ENCODE measurements around the gene STK32C. TPM values are rescaled to one million over a fixed set of nuclear protein-coding genes. Genes with fewer than 3 reads are reported as not detected.
A peak's percentile ranks its signal among the peaks of the same experiment; 100 is the strongest.

Gene STK32C
- total RNA-seq, 1 donor from 2014 or later = 13.6 TPM

DNA sequence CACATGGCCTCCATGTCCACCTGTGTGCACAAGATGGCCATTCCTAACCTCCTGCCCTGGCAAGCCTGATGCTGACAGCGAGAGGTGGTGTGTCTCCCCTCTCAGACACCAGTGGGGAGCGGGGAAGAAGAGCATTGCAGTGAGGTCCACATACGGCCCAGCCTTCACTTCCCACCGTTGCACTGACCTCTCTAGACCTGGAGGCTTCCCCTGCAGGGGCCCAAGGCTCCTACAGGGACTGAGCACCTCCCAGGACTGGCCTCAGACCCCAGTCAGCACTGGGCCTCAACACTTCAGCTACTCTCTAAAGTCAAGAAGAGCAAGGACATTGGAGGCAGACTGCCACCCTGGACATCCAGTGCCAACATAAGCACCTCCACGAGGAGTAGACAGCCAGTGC is 15.9 kb downstream of the STK32C start:
- no peaks in the 10 kb centered on the region for H3K79me2 ChIP-seq (ENCODE audit: insufficient read depth, low read length)
- no peaks in the 10 kb centered on the region for H3K9me3 ChIP-seq (ENCODE audit: insufficient read depth, low read depth, low read length)
- H3K27me3 ChIP-seq (ENCODE audit: insufficient read depth, low read length) = peaks cover 6% of the 10 kb centered on the region
- peaks cover 2% of the 10 kb centered on the region for H3K4me1 Mint-ChIP-seq (ENCODE audit: low read depth, unreplicated experiment)
- no peaks in the 10 kb centered on the region for H3K4me1 ChIP-seq (ENCODE audit: insufficient read depth, low read length)
- H3K4me2 ChIP-seq (ENCODE audit: low read length) = no peak overlapping the region
- peaks cover 14% of the 10 kb centered on the region for H4K20me1 ChIP-seq (ENCODE audit: insufficient read depth, low read length)
- no peaks in the 10 kb centered on the region for H3K36me3 ChIP-seq (ENCODE audit: insufficient read depth, low read length)
- H3K4me3 Mint-ChIP-seq (ENCODE audit: unreplicated experiment) = no peak overlapping the region
- peaks cover 26% of the 10 kb centered on the region for H3K27me3 Mint-ChIP-seq (ENCODE audit: low read depth, unreplicated experiment)
- H3K27ac ChIP-seq (ENCODE audit: low read depth, low read length) = no peak overlapping the region
- H3K9ac ChIP-seq (ENCODE audit: low read length) = no peak overlapping the region
- no peak overlapping the region for H3K4me3 ChIP-seq (ENCODE audit: insufficient read depth, low read depth, low read length)
- H2AFZ ChIP-seq (ENCODE audit: low read depth, low read length) = no peak overlapping the region
- FAIRE-seq (no peak), DNase-seq (ENCODE audit: low read depth) (no peak)
- H3K36me3 Mint-ChIP-seq (ENCODE audit: low read depth, unreplicated experiment) = peaks cover 5% of the 10 kb centered on the region
- no peak for TF ChIP-seq EZH2 (IDR thresholded peaks at IDR 0.05; ENCODE audit: insufficient read depth, low read length)
- no peak for TF ChIP-seq CTCF (IDR thresholded peaks at IDR 0.05; ENCODE audit: insufficient read depth, low read depth, low read length)
- peaks cover 4% of the 10 kb centered on the region for H3K9me3 Mint-ChIP-seq (ENCODE audit: unreplicated experiment)
- H3K27ac Mint-ChIP-seq (ENCODE audit: unreplicated experiment) = no peak overlapping the region

GRCh38 chr10:132290631-132291030 is 17.1 kb downstream of the STK32C start:
- DNase-seq (ENCODE audit: low read depth) = no peak
- no peak for TF ChIP-seq EZH2 (IDR thresholded peaks at IDR 0.05; ENCODE audit: insufficient read depth, low read length)
- Histone ChIP-seq H3K27ac (ENCODE audit: low read depth, low read length) (no peak overlapping the region), H3K4me2 (ENCODE audit: low read length) (no peak overlapping the region), H4K20me1 (ENCODE audit: insufficient read depth, low read length) (peaks cover 14% of the 10 kb centered on the region), H3K4me3 (ENCODE audit: insufficient read depth, low read depth, low read length) (no peak overlapping the region), H3K79me2 (ENCODE audit: insufficient read depth, low read length) (no peaks in the 10 kb centered on the region), H3K36me3 (ENCODE audit: insufficient read depth, low read length) (no peaks in the 10 kb centered on the region), H3K27me3 (ENCODE audit: insufficient read depth, low read length) (peaks cover 6% of the 10 kb centered on the region), H2AFZ (ENCODE audit: low read depth, low read length) (no peak overlapping the region), H3K9ac (ENCODE audit: low read length) (no peak overlapping the region), H3K4me1 (ENCODE audit: insufficient read depth, low read length) (no peaks in the 10 kb centered on the region), H3K9me3 (ENCODE audit: insufficient read depth, low read depth, low read length) (no peaks in the 10 kb centered on the region)
- peaks cover 5% of the 10 kb centered on the region for H3K36me3 Mint-ChIP-seq (ENCODE audit: low read depth, unreplicated experiment)
- no peak overlapping the region for H3K27ac Mint-ChIP-seq (ENCODE audit: unreplicated experiment)
- FAIRE-seq = no peak
- H3K4me3 Mint-ChIP-seq (ENCODE audit: unreplicated experiment) = no peak overlapping the region
- peaks cover 4% of the 10 kb centered on the region for H3K9me3 Mint-ChIP-seq (ENCODE audit: unreplicated experiment)
- peaks cover 2% of the 10 kb centered on the region for H3K4me1 Mint-ChIP-seq (ENCODE audit: low read depth, unreplicated experiment)
- peaks cover 27% of the 10 kb centered on the region for H3K27me3 Mint-ChIP-seq (ENCODE audit: low read depth, unreplicated experiment)

DNA sequence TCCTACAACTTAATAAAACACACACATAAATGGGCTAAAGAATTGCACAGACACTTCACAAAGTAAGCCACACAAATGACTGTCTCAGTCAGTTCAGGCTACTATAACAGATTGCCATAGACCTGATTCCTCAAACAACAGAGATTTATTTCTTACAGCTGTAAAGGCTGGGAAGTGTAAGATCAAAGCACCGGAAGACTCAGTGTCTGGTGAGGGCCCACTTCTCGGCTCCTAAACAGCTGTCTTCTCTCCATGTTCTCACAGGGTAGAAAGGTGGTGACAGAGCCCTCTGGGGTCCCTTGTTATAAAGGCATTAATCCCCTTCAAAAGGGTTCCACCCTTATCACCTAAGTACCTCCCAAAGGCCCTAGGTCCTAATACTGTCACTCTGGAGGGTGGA is 18.3 kb downstream of the STK32C start:
- Mint-ChIP-seq H3K4me1 (ENCODE audit: low read depth, unreplicated experiment) (peaks cover 2% of the 10 kb centered on the region), H3K9me3 (ENCODE audit: unreplicated experiment) (no peaks in the 10 kb centered on the region), H3K36me3 (ENCODE audit: low read depth, unreplicated experiment) (peaks cover 2% of the 10 kb centered on the region), H3K4me3 (ENCODE audit: unreplicated experiment) (no peak overlapping the region), H3K27ac (ENCODE audit: unreplicated experiment) (peak overlapping the region; percentile 59), H3K27me3 (ENCODE audit: low read depth, unreplicated experiment) (peaks cover 34% of the 10 kb centered on the region)
- Histone ChIP-seq H3K4me1 (ENCODE audit: insufficient read depth, low read length) (no peaks in the 10 kb centered on the region), H3K4me3 (ENCODE audit: insufficient read depth, low read depth, low read length) (no peak overlapping the region), H3K9me3 (ENCODE audit: insufficient read depth, low read depth, low read length) (no peaks in the 10 kb centered on the region), H3K27me3 (ENCODE audit: insufficient read depth, low read length) (peaks cover 8% of the 10 kb centered on the region), H3K79me2 (ENCODE audit: insufficient read depth, low read length) (no peaks in the 10 kb centered on the region), H3K27ac (ENCODE audit: low read depth, low read length) (no peak overlapping the region), H3K4me2 (ENCODE audit: low read length) (no peak overlapping the region), H2AFZ (ENCODE audit: low read depth, low read length) (no peak overlapping the region), H3K36me3 (ENCODE audit: insufficient read depth, low read length) (no peaks in the 10 kb centered on the region), H4K20me1 (ENCODE audit: insufficient read depth, low read length) (peaks cover 14% of the 10 kb centered on the region), H3K9ac (ENCODE audit: low read length) (no peak overlapping the region)
- TF ChIP-seq EZH2 (IDR thresholded peaks at IDR 0.05; ENCODE audit: insufficient read depth, low read length) (no peak), CTCF (IDR thresholded peaks at IDR 0.05; ENCODE audit: insufficient read depth, low read depth, low read length) (no peak)
- no peak for DNase-seq (ENCODE audit: low read depth)
- FAIRE-seq = no peak
